ENCODE data around the gene RADX. TPM values are rescaled to one million over a fixed set of nuclear protein-coding genes. Genes with fewer than 3 reads are reported as not detected.
"Not testable (repeated sequence)": the region's sequence is repeated elsewhere in the genome, so short reads cannot be mapped to it uniquely, and the experiment has no call there.

The RADX gene
- total RNA-seq, 2 donors from 2014 or later, result 0.96 to 7.9 TPM

DNA sequence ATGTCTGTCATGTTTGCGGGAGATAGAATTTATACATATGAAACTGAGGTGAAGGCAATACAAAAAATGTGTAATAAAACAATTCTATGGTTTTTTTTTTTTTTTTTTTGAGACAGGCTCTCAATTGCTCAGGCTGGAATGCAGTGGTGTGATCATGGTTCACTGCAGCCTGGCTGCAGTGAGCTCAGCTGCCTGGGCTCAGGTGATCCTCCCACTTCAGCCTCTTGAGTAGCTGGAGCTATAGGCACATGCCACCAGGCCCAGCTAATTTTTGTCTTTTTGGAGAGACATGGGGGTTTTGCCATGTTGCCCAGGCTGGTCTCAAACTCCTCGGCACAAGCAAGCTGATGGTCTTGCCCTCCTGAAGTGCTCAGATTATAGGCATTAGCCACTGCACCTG is 10.1 kb downstream of the RADX start:
- H3K9me3 ChIP-seq, result no peaks in the 10 kb centered on the region
- H3K36me3 ChIP-seq, result no peaks in the 10 kb centered on the region
- H3K27ac ChIP-seq, result no peak overlapping the region
- 93% methylated on average over 2 of the region's 2 CpGs for WGBS
- no peaks in the 10 kb centered on the region for H3K4me1 ChIP-seq (replicated peaks)
- TF ChIP-seq POLR2A (IDR thresholded peaks at IDR 0.05) (no peak), POLR2AphosphoS5 (IDR thresholded peaks at IDR 0.05) (no peak)
- TF ChIP-seq, protein P1, sequence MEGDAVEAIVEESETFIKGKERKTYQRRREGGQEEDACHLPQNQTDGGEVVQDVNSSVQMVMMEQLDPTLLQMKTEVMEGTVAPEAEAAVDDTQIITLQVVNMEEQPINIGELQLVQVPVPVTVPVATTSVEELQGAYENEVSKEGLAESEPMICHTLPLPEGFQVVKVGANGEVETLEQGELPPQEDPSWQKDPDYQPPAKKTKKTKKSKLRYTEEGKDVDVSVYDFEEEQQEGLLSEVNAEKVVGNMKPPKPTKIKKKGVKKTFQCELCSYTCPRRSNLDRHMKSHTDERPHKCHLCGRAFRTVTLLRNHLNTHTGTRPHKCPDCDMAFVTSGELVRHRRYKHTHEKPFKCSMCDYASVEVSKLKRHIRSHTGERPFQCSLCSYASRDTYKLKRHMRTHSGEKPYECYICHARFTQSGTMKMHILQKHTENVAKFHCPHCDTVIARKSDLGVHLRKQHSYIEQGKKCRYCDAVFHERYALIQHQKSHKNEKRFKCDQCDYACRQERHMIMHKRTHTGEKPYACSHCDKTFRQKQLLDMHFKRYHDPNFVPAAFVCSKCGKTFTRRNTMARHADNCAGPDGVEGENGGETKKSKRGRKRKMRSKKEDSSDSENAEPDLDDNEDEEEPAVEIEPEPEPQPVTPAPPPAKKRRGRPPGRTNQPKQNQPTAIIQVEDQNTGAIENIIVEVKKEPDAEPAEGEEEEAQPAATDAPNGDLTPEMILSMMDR (IDR thresholded peaks at IDR 0.05), result no peak
- no peak overlapping the region for H3K4me3 ChIP-seq
- intact Hi-C loops (cut with DNase I), result no loop called here
- no peak for DNase-seq (ENCODE audit: low spot score)
- no peaks in the 10 kb centered on the region for H3K27me3 ChIP-seq (replicated peaks; ENCODE audit: insufficient read depth)

DNA sequence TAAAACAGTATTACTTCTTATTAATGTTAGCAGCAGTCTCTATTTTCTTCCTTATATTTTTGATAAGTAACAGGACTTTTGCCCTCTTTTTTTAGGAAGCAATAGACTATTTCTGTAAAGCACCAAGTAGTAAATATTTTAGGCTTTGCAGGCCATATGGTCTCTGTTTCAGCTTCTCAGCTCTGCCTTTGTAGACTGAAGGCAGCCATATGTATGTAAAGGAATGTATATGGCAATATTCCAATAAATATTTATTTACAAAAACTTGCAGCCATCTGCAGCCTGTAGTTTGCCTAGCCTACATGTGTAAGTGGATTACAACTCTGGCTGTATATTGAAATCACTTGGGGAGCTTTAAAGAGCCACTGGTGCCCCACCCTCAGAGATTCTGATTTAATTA is 15.0 kb downstream of the RADX start:
- Histone ChIP-seq H3K4me1 (replicated peaks) (no peaks in the 10 kb centered on the region), H3K27me3 (replicated peaks; ENCODE audit: insufficient read depth) (no peaks in the 10 kb centered on the region), H3K27ac (no peak overlapping the region), H3K36me3 (no peaks in the 10 kb centered on the region), H3K4me3 (no peak overlapping the region), H3K9me3 (no peaks in the 10 kb centered on the region)
- no peak for DNase-seq (ENCODE audit: low spot score)
- intact Hi-C loops (cut with DNase I), result no loop called here
- TF ChIP-seq, protein P1 (IDR thresholded peaks at IDR 0.05), result no peak
- TF ChIP-seq POLR2A (IDR thresholded peaks at IDR 0.05) (no peak), POLR2AphosphoS5 (IDR thresholded peaks at IDR 0.05) (no peak)

DNA sequence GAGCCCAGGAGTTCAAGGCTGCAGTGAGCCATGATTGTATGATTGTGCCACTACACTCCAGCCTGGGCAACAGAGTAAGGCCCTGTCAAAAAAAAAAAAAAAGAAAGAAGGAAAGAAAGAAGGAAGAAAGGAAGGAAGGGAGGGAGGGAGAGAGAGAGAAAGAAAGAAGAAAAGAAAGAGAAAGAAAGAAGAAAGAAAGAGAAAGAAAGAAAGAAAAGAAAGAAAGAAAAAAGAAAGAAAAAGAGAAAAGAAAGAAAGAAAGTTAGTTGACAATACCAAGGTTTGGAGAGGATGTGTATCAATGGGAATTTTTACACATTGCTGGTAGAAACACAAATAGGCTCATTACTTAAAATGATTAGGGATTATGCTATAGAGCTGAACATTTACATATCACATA is 19.8 kb downstream of the RADX start:
- no peak for DNase-seq (ENCODE audit: low spot score)
- no peaks in the 10 kb centered on the region for H3K27me3 ChIP-seq (replicated peaks; ENCODE audit: insufficient read depth)
- no peaks in the 10 kb centered on the region for H3K9me3 ChIP-seq
- no peaks in the 10 kb centered on the region for H3K4me1 ChIP-seq (replicated peaks)
- no peaks in the 10 kb centered on the region for H3K36me3 ChIP-seq
- TF ChIP-seq POLR2A (IDR thresholded peaks at IDR 0.05), result no peak
- TF ChIP-seq POLR2AphosphoS5 (IDR thresholded peaks at IDR 0.05), result no peak
- TF ChIP-seq, protein P1 (IDR thresholded peaks at IDR 0.05), result no peak
- no peak overlapping the region for H3K4me3 ChIP-seq
- H3K27ac ChIP-seq, result no peak overlapping the region
- intact Hi-C loops (cut with DNase I), result no loop called here

DNA sequence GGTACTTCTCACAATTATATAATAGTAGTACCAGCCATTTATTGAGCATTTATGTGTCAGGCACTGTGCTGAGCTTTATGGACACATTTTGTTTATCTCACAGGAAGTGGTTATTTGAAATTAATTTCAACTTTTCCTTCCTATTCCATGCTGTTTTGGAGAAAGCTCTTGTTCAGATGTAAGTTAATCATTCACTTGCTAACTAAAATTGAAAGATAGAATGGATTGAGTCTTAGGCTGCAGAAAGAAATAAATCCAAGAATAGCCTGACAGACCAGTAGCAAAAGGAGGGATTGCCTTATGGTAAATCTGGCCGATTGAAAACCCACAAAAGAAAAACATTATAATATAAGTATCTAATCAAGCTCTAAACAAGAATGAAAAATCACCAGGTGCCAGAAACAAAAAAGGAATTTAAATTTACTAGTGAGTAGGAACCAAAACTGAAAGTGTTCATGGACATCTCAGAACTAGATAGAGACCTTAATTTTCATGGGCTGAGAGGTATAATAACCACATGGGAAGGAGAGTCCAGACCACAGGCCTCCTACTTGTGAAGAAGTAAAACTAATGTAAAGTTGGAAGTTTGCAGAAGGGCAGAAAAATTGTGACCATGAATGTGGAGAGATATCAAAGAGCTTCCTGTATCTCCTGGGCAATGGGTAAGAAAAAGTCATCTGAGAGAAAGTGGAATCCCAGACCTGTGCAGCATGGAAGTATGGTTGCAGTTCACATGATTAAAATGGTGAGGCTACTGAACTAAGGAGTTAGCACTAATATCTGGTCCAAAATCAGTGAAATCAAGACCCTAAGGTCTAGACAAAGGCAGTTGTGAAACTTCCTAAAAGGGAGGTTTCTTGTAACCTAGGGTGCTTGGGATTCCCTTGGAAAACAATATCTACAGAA is 38.0 kb downstream of the RADX start:
- Histone ChIP-seq H3K4me1 (replicated peaks) (no peaks in the 10 kb centered on the region), H3K9me3 (no peaks in the 10 kb centered on the region), H3K27ac (no peak overlapping the region), H3K27me3 (replicated peaks; ENCODE audit: insufficient read depth) (no peaks in the 10 kb centered on the region), H3K4me3 (no peak overlapping the region), H3K36me3 (no peaks in the 10 kb centered on the region)
- DNase-seq (ENCODE audit: low spot score), result no peak
- TF ChIP-seq POLR2A (IDR thresholded peaks at IDR 0.05) (no peak), POLR2AphosphoS5 (IDR thresholded peaks at IDR 0.05) (no peak)
- TF ChIP-seq, protein P1 (IDR thresholded peaks at IDR 0.05), result no peak
- intact Hi-C loops (cut with DNase I), result no loop called here
- WGBS, result 87% methylated on average over 1 of the region's 1 CpG

DNA sequence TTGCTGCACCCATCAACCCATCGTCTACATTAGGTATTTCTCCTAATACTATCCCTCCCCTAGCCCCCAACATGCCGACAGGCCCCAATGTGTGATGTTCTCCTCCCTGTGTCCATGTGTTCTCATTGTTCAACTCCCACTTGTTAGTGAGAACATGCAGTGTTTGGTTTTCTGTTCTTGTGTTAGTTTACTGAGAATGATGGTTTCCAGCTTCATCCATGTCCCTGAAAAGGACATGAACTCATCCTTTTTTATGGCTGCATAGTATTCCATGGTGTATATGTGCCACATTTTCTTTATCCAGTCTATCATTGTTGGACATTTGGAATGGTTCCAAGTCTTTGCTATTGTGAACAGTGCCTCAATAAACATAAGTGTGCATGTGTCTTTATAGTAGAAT is 41.8 kb downstream of the RADX start:
- H3K27me3 ChIP-seq (replicated peaks; ENCODE audit: insufficient read depth); H3K4me1 ChIP-seq (replicated peaks); H3K4me3 ChIP-seq; H3K9me3 ChIP-seq; H3K27ac ChIP-seq; intact Hi-C loops (cut with DNase I); H3K36me3 ChIP-seq; DNase-seq (ENCODE audit: low spot score): not testable (repeated sequence)
- 92% methylated on average over 2 of the region's 2 CpGs for WGBS

All from prostate gland (tissue), 2 donors.